H4 (cell line): Measurements from ENCODE around the gene PRPF18. TPM values are rescaled to one million over a fixed set of nuclear protein-coding genes. Genes with fewer than 3 reads are reported as not detected.

Experiments
- DNase-seq: peaks from one replicate; pipeline ENCODE4 v3.0.0-alpha.2; 2015; ENCODE audit warnings: low spot score
- total RNA-seq: library from RNA; depleted of rRNA; stranded (reverse); fragments of >200 nt; shearing (Covaris generic); gene quantifications from 2 replicates; pipeline ENCODE4 v1.2.3, GENCODE V29; 2014; rRNA removed

Gene PRPF18
- total RNA-seq, 1 experiment from 2014 or later: 18.1 TPM

DNA sequence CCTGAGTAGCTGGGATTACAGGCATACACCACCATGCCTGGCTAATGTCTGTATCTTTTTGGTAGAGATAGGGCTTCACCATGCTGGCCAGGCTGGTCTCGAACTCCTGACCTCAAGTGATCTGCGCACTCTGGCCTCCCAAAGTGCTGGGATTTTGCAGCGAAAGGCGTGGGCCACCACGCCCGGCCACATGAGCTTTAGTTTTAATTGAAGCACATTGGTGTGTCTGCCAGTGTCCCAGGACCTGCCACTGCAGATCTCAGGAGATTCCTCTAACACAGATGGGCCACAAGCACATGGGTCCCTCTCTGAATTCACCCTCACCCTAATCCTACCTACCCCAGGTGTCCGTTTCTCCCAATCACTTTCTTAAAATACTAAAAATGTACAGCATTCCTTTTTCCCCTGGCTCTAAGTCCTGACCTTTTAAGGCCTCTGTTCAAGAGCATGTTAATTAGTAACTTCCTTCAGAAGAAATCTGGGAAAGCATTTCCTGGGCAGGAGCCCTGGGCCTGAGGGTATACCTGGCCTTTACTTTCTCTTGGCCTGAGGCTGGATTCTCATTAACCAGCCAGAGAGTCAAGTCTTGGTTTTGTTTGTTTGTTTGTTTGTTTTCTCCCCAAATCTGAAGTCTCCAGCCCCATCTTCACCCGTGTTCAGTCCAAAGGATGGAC is 82.6 kb downstream of the PRPF18 start:
- no peak for DNase-seq

DNA sequence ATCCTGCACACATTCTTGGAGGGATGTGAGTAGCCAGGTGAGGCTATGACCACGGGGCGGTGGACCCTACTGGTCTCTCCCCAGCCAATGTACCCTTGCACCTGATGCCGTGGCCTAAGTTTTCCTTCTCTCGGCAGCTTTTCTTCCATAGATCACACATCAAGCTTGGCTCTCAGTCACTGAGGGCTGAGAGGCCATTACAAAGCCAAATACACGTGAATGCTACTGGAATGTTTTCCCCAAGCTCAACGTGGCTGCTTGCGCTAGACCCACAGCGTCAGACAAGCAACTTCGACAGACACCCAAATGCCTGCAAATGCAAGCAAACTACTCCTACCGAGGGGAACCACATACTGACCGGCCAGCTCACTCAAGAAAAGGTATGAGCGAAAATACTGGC is 83.1 kb downstream of the PRPF18 start:
- no peak for DNase-seq

DNA sequence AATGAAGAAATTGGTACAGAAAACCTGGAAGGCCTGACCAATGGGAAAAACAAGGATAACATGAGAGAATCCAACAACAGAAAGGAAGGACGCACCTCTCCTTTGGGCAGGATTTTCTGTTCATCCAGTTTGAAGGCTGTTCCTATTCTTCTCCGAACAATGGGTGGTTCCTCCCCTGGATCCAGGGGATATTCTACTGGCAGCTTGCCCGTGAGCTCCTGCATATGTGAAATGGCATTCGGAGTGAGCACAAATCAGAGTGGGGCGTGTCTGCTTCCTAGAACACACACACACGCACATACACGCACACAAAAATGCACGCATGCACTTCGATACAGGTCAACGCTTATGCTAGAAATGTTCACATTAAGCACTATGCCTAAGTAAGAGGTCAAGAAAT is 83.5 kb downstream of the PRPF18 start:
- no peak for DNase-seq

DNA sequence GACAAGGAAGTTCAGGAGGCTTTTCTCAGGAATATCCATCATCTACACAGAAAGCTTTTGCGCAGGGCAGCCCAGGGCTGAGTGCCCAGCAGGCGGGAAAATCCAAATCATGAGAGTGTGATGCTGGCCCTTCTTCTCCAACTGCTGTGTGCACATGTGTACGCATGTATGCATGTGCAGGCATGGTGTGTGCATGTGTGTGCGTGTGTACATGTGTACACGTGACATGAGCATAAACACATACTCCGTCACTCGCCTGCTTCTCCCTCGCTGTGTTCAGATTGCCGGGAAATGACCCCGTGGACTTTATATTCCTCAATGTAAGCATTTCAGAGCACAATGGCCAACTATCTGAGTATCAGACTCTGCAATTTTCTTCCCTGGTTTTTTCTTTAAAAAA is 85.1 kb downstream of the PRPF18 start:
- DNase-seq: no peak

DNA sequence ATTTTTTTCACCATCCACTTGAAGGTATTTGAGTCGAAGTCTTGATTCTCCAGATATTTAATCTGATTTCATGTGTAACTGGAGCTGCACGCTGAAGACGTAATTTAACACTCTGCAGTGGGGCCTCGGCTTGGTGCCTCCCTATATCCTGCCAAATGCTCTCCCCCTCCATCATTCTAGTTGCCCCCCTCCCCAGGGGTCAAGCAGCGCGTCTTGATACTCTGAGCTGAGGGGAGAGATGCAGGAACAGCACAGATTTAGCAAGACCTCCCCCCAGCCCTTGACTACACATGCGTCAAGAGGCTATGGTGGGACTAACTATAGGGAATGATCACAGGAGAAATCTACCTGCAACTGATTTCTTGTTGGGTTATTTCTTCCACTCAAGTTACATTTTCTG is 85.8 kb downstream of the PRPF18 start:
- DNase-seq: no peak

DNA sequence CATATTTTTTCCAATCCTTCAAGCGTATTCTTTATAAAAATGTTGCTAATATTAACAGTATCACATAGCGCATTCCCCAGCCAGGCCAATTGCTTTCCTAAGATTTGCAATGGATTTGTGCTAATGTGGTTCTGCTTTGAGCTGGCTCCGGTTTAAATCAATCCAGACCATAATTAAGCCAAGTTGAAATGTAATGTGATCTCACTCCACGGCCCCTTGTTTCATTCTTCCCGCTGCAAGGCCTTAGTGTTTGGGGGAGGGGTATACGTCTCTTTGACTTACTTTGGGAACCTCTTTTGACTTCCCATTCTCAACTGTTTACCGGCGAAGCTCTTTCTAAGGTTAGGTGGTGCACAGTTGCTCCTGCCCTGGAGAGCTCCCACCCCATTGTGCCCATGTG is 86.4 kb downstream of the PRPF18 start:
- DNase-seq: no peak

DNA sequence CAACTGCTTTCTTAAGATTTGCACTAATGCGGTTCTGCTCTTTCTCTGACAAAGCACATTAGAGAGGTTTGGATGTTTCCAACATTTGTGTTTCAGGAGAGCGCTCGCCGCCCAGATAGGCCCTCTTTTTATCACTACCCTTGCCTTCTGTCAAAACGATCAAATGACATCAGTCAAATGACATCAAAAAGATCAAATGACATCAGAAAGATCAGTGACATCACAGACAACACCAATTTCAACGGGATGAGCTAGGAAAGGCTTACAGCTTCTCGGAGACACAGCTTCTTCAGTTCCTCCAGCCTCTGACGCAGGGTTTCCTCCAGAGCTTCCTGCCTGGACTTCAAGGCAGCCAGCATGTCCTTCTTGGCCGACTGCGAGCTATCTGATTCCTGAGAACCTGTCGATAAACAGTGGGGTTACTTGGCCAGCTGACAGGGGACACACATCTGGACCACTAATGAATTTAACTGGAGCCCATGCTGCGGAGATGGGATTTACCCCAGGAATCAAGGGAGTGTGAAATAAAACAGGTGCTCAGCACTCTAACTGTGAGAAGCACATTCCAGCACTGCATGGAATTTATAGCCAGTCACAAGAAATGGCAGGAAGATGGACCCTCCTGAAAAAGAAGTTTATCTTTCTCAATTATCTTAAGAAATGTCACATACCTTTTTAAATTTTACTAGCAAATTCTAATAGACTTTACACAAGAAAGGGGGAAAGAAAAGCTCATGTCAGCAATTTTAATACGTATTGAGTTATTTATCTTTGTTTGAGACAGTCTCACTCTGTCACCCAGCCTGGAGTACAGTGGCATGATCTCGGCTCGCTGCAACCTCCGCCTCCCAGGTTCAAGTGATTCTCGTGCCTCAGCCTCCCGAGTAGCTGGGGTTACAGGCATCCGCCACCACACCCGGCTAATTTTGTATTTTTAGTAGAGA is 88.2 kb downstream of the PRPF18 start:
- no peak for DNase-seq

DNA sequence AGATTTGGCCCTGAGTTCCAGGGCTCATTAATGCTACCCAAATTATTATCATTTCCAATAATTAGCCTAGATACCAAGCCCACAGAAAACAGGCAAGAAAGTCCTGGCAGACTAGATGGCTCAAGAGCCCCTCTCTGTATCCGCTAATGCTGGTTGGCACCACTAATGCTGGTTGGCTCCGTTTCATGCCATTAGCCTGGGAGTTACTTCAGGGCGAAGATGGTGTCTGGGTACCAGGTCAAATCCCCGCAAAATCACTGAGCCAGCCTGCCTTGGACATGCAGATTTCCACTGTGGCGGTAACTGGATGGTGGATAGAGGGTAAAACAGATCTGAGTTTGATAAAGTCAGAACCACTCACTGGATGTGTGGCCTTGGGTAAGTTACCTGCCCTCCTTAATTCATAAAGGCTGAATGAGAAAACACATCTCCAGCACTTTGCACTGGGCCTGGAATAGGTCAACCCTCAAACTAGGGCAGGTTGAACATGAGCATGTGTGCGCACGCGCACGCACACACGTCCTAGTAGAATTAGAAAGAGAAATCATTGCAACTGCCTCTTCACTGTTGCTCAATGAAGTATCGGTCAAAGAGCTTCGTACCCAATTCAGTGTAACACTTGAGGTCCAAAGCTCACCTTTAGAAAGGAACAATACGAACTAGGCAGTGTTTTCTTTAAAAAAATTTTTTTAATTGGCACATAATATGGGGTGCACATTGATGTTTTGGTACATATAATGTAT is 91.5 kb downstream of the PRPF18 start:
- no peak for DNase-seq

Other genes with a start within 250 kb of the PRPF18 start
- 39.2 and 50.1 TPM in 2 replicates for gene SEPHS1, start 238.7 kb upstream of the PRPF18 start, total RNA-seq
- 3.8 and 8.1 TPM in 2 replicates for gene BEND7, start 58.0 kb upstream of the PRPF18 start, total RNA-seq